C4-2B (cell line): ENCODE measurements around the gene HASPIN.

Experiments used
- CTCF ChIP-seq: fragments of 450-650 bp; conservative IDR thresholded peaks from 2 replicates; pipeline ENCODE4 v1.5.1; 2017; ENCODE audit warnings: mild to moderate bottlenecking
- ZFX ChIP-seq: fragments of 450-650 bp; IDR thresholded peaks from 2 replicates; pipeline ENCODE4 v1.6.1; 2017

GRCh38 chr17:3750296-3750695, 26.6 kb downstream of the HASPIN start:
- TF ChIP-seq CTCF (no peak), ZFX (no peak)
